Fibroblast of lung (primary cell): Measurements from ENCODE around the gene MAPKBP1.

ENCODE experiments used
- EZH2 ChIP-seq: IDR thresholded peaks from 2 replicates; pipeline ENCODE4 v1.5.1; 2012; ENCODE audit warnings: low read length, control low read depth, mild to moderate bottlenecking; ENCODE audit errors: missing control alignments
- TF ChIP-seq, protein P1 (sequence below), 2 donors: IDR thresholded peaks in 1 of 2; conservative IDR thresholded peaks in 1 of 2; 1 replicate in 1 of 2; 2 replicates in 1 of 2; pipeline ENCODE4 v1.5.1; 2011 to 2012; ENCODE audit warnings: low read length in 2 of 2, control low read depth in 1 of 2, inconsistent platforms in 1 of 2, low read depth in 1 of 2, mild to moderate bottlenecking in 1 of 2

DNA sequence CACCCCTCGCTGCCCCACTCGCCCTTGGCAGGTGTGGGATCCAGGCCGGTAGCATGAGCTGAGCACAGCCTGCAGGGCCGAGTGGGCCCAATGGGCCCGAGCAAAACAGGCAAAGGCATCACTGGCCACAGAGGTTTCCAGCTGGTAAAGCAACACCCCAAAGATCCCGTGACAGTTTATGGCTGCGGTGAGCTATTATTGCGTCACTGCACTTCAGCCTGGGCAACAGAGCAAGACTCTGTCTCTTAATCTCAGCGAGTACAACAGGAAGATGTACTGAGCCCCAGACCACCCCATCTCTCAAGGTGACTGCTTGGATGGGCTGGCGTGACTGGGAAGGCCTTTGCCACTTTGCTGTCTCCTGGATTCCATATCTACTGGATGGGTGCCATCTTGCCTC, 57.9 kb downstream of the MAPKBP1 start:
- TF ChIP-seq, protein P1, sequence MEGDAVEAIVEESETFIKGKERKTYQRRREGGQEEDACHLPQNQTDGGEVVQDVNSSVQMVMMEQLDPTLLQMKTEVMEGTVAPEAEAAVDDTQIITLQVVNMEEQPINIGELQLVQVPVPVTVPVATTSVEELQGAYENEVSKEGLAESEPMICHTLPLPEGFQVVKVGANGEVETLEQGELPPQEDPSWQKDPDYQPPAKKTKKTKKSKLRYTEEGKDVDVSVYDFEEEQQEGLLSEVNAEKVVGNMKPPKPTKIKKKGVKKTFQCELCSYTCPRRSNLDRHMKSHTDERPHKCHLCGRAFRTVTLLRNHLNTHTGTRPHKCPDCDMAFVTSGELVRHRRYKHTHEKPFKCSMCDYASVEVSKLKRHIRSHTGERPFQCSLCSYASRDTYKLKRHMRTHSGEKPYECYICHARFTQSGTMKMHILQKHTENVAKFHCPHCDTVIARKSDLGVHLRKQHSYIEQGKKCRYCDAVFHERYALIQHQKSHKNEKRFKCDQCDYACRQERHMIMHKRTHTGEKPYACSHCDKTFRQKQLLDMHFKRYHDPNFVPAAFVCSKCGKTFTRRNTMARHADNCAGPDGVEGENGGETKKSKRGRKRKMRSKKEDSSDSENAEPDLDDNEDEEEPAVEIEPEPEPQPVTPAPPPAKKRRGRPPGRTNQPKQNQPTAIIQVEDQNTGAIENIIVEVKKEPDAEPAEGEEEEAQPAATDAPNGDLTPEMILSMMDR (conservative IDR thresholded peaks at IDR 0.05 in 1 of 2, IDR thresholded peaks at IDR 0.05 in 1 of 2; ENCODE audit: low read depth in 1 of 2, low read length in 2 of 2), result no peak
- TF ChIP-seq EZH2, result no peak
